IPS-18a (cell line): Measurements from ENCODE around the gene STK32B.

ENCODE experiments used
- H3K27ac ChIP-seq: one replicate; pipeline ENCODE4 v1.5.1; 2013; ENCODE audit warnings: low read length
- H3K27me3 ChIP-seq: one replicate; pipeline ENCODE4 v1.6.1; 2013; ENCODE audit warnings: mild to moderate bottlenecking, low read length; ENCODE audit not compliant: control insufficient read depth, insufficient read depth
- H3K36me3 ChIP-seq: one replicate; pipeline ENCODE4 v1.6.1; 2013; ENCODE audit warnings: low read depth, low read length; ENCODE audit not compliant: control insufficient read depth
- H3K4me1 ChIP-seq: one replicate; pipeline ENCODE4 v1.6.1; 2013; ENCODE audit warnings: low read depth, low read length; ENCODE audit not compliant: control insufficient read depth
- H3K4me3 ChIP-seq: one replicate; pipeline ENCODE4 v1.5.1; 2013; ENCODE audit warnings: low read length
- H3K9ac ChIP-seq: one replicate; pipeline ENCODE4 v1.6.1; 2013; ENCODE audit warnings: mild to moderate bottlenecking, low read length, moderate library complexity
- H3K9me3 ChIP-seq: one replicate; pipeline ENCODE4 v1.6.1; 2013; ENCODE audit warnings: low read depth, low read length; ENCODE audit not compliant: control insufficient read depth

Gene STK32B

DNA sequence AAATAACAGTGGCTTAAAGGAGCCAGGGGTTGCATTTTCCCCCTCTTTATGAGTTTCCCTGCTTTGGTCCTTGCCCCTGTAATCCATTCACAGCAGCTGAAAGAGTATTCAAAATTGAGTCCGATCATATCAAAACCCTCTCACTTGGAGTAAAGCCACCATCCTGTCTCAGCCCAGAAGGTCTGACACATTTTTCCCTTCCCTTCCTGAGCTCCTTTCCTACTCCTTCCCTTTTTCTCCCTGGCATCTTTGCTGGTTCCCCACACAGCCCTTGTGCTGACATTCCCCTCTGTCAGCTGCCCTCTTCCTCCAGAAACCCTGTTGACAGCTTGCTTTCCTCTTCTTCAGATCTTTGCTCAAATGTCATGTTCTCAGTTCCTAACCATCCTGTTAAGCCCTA is 361.5 kb downstream of the STK32B start:
- Histone ChIP-seq H3K4me3 (no peak overlapping the region), H3K4me1 (no peaks in the 10 kb centered on the region), H3K27me3 (no peaks in the 10 kb centered on the region)

DNA sequence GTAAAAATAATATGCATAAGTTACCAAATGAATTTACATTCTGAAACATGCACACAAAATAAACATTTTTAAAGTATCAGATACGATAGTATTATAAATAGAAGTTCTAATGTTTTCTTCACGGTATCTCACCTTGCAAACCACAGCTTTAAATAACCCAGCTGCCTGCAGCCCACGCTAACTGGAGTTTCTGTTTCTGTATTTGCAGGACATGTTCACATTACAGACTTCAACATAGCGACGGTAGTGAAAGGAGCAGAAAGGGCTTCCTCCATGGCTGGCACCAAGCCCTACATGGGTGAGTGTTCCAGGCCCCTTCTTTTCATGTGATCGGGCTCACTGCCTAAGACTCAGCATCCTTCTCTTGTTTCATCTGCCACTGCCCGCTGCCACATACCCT is 365.4 kb downstream of the STK32B start:
- H3K27ac ChIP-seq = no peak overlapping the region
- H3K4me1 ChIP-seq = no peaks in the 10 kb centered on the region
- H3K9ac ChIP-seq = no peak overlapping the region
- no peaks in the 10 kb centered on the region for H3K36me3 ChIP-seq
- H3K27me3 ChIP-seq = no peaks in the 10 kb centered on the region
- no peaks in the 10 kb centered on the region for H3K9me3 ChIP-seq
- no peak overlapping the region for H3K4me3 ChIP-seq

More for the DNA sequence above, 361.5 kb downstream of the STK32B start:
- H3K27ac ChIP-seq = no peak overlapping the region
- H3K36me3 ChIP-seq = no peaks in the 10 kb centered on the region
- no peaks in the 10 kb centered on the region for H3K9me3 ChIP-seq
- no peak overlapping the region for H3K9ac ChIP-seq

DNA sequence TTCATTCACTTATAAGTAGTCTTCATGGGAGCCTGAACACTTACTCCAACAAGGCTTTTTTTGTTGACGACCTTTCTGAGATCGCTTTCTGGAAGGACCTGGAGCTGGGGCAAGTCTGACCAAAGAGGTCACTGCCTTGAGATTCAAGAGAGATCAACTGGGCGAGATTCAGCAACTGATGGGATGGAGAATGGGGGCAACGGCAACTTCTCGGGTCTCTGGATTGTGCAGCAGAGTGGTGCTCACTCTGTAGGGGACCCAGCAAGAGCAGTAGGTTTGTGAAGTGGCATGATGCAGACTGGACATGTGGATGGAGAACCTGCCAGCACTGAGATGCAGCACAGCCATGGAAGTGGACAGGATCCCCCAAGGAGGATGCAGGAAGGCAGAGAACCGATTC is 369.0 kb downstream of the STK32B start:
- Histone ChIP-seq H3K27ac (no peak overlapping the region), H3K36me3 (no peaks in the 10 kb centered on the region), H3K9me3 (no peaks in the 10 kb centered on the region), H3K27me3 (no peaks in the 10 kb centered on the region), H3K4me3 (no peak overlapping the region), H3K9ac (no peak overlapping the region), H3K4me1 (no peaks in the 10 kb centered on the region)

DNA sequence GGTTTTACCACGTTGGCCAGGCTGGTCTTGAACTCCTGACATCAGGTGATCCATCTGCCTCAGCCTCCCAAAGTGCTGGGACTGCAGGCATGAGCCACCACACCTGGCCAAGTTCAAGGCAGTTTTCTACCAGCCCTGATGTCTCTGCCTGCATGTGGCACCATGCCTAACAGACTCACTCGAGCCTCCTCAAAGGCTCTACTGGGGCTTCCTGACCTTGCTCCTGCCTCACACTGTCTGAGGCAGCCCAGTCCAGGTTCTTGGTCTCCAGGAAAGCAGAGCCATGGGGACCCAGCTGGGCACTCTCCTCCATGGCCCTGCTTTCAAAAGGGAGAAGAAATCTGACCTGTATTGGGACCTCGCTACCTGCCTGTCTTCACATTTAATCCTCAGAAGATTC is 370.1 kb downstream of the STK32B start:
- H3K36me3 ChIP-seq = no peaks in the 10 kb centered on the region
- H3K4me3 ChIP-seq = no peak overlapping the region
- no peaks in the 10 kb centered on the region for H3K4me1 ChIP-seq
- no peaks in the 10 kb centered on the region for H3K9me3 ChIP-seq
- no peaks in the 10 kb centered on the region for H3K27me3 ChIP-seq
- H3K27ac ChIP-seq = no peak overlapping the region
- no peak overlapping the region for H3K9ac ChIP-seq

DNA sequence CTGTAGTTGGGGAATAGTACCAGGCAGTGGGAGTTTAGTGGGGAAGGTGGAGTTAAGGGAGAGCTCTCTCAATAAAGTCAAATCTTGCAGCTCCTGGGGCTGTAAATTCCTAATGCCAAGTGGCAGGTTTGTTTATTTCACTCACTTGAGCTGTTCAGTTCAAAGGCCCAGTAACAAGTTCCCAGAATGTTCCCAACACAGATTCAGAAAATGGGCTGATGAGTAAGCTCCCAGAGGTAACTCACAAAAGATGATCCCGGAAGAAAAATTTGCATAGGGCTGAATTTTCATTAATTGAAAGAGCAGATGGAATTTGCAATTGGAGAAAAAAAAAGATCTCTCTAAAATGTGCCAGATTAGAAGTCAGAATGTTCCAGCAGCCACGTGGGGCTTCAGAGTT is 370.9 kb downstream of the STK32B start:
- H3K9ac ChIP-seq = no peak overlapping the region
- H3K27me3 ChIP-seq = no peaks in the 10 kb centered on the region
- no peaks in the 10 kb centered on the region for H3K36me3 ChIP-seq
- H3K4me1 ChIP-seq = no peaks in the 10 kb centered on the region
- H3K27ac ChIP-seq = no peak overlapping the region
- H3K9me3 ChIP-seq = no peaks in the 10 kb centered on the region
- no peak overlapping the region for H3K4me3 ChIP-seq

DNA sequence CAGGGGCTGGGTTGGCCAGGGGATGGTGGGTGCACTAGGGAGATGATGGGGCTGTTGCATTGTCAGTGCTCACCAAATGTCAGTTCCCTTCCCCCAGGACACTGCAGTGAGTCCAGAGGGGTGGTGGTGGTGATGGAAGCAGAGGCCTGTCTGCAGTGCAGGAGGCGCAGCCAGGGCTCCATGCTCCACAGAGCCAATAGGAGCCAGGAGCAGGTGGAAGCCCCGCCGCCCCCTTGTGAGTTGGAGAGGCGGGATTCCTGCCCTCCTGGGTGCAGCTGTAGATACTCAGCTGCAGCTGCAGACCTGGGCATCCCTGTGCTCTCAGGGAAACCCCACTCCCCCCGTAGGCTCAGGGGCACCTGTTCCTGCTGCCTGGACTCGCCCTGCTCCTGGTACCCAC is 372.4 kb downstream of the STK32B start:
- Histone ChIP-seq H3K36me3 (no peaks in the 10 kb centered on the region), H3K27me3 (no peaks in the 10 kb centered on the region), H3K4me1 (no peaks in the 10 kb centered on the region), H3K9me3 (no peaks in the 10 kb centered on the region), H3K27ac (no peak overlapping the region), H3K4me3 (no peak overlapping the region), H3K9ac (no peak overlapping the region)

DNA sequence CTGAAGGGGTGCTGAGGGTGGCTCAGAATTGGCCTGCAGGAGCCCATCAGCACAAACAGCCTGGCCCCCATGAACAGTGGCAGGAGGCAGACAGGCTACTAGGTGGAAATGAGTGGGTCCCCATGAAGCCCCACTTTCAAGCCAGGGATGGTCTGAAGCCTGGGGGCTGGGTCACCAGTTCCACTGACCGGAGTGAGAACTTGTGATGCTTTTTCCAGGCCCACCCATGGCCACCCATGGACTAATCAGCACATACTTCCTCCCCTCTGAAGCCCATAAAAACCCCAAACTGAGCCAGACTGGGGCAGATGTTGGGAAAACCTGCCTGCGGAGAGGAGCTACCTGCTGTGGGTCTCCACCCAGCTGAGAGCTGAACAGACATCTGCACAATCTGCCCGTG is 372.9 kb downstream of the STK32B start:
- Histone ChIP-seq H3K36me3 (no peaks in the 10 kb centered on the region), H3K4me3 (no peak overlapping the region), H3K9me3 (no peaks in the 10 kb centered on the region), H3K27me3 (no peaks in the 10 kb centered on the region), H3K4me1 (no peaks in the 10 kb centered on the region), H3K9ac (no peak overlapping the region), H3K27ac (no peak overlapping the region)

DNA sequence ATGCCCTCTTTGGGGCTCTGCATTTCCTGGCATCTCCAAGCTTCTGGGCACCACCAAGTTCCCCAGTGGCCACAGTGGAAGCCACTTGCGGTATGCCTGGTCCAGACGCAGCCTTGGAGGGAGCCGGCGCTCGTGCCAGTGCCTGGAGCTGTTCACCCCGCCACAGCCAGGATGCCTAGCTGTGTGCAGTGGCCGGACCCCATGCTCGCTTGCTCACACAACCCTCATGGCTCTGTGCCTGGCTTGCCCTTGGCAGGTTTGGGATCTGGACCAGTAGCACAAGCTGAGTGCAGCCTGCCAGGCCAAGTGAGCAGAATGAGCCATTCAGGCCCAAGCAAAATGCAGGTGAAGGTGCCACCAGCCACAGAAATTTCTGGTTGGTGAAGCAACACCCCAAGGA is 373.6 kb downstream of the STK32B start:
- Histone ChIP-seq H3K9me3 (no peaks in the 10 kb centered on the region), H3K27ac (no peak overlapping the region), H3K4me1 (no peaks in the 10 kb centered on the region), H3K27me3 (no peaks in the 10 kb centered on the region), H3K36me3 (no peaks in the 10 kb centered on the region), H3K9ac (no peak overlapping the region), H3K4me3 (no peak overlapping the region)

DNA sequence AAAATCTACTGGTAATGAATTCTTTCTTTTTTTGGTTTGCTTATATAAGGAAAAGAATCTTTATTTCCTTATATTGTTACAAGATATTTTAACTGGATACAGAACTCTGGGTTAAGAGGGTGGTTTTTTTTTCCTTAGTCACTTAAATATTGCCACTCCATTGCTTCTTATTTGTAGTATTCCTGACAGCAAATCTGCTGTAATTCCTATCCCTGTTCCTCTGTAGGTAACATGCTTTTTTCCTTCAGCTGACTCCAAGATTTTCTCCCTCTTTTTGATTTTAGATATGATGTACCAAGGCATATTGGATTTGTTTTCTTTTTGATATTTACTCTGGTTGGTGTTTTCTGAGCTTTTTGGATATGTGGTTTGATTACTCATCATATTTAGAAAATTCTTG is 378.5 kb downstream of the STK32B start:
- no peaks in the 10 kb centered on the region for H3K4me1 ChIP-seq
- no peak overlapping the region for H3K27ac ChIP-seq
- no peaks in the 10 kb centered on the region for H3K27me3 ChIP-seq
- H3K36me3 ChIP-seq = no peaks in the 10 kb centered on the region
- no peaks in the 10 kb centered on the region for H3K9me3 ChIP-seq
- no peak overlapping the region for H3K9ac ChIP-seq
- no peak overlapping the region for H3K4me3 ChIP-seq

DNA sequence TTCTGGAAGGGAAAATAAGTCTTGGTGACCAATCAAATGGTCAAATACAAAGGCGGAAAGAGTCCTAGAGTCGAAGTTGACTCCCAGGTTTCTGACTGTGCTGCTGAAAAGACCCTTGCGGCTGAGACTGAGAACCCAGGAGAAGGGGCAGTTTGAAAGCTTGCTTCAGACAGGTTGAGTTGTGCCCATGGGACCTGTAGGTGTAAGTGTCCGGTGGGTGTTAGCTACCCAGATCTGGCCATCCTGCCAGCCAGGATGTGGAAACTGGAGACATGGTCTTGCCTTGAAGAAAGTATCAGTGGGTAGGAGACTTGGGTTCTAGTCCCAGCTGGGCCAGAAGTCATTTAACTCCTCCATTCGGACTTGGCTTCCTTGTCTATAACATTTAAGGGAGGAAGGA is 381.9 kb downstream of the STK32B start:
- H3K36me3 ChIP-seq = no peaks in the 10 kb centered on the region
- H3K27me3 ChIP-seq = no peaks in the 10 kb centered on the region
- H3K4me3 ChIP-seq = no peak overlapping the region
- H3K9ac ChIP-seq = no peak overlapping the region
- no peaks in the 10 kb centered on the region for H3K9me3 ChIP-seq
- H3K4me1 ChIP-seq = no peaks in the 10 kb centered on the region
- no peak overlapping the region for H3K27ac ChIP-seq

DNA sequence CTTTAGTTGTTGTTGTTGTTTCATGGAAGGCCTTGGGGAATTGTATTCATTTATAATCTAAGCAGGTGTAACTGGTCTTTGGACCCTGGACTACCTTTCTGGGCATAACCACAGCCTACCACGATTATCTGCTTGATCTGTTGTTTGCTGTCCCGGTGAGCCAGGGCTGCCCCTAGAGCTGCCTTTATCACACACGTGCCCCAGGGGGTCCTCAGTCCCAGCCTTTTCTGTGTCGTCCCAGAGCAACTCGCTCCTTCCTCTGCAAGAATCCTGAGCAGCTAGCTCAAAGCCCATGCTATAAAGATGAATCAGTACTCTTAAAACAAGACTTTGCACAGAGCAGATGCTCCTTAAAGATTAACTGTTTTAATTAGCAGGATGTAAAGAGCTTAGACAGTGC is 383.9 kb downstream of the STK32B start:
- H3K4me1 ChIP-seq = no peaks in the 10 kb centered on the region
- H3K9me3 ChIP-seq = no peaks in the 10 kb centered on the region
- H3K9ac ChIP-seq = no peak overlapping the region
- H3K36me3 ChIP-seq = no peaks in the 10 kb centered on the region
- H3K27ac ChIP-seq = no peak overlapping the region
- H3K27me3 ChIP-seq = no peaks in the 10 kb centered on the region
- no peak overlapping the region for H3K4me3 ChIP-seq

DNA sequence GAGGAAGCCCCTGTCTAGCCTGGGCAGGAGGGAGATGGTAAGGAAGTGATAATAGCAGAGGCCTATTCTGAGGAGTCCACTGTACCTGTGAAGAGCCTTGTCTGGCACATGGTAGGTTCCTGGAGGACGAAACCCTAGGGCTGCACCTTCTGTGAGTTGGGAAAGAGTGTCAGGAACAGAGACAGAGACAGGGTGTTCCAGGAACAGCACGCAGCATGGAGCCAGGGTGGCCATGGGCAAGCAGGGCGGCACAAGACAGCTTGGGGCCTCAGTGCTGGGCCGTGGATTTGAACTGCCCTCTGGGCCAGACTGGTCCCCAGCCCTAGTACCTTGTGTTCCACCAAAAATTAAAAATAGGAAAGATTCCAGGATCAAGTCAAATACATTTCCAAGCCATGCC is 384.5 kb downstream of the STK32B start:
- no peak overlapping the region for H3K27ac ChIP-seq
- H3K4me3 ChIP-seq = no peak overlapping the region
- no peak overlapping the region for H3K9ac ChIP-seq
- no peaks in the 10 kb centered on the region for H3K9me3 ChIP-seq
- no peaks in the 10 kb centered on the region for H3K27me3 ChIP-seq
- no peaks in the 10 kb centered on the region for H3K36me3 ChIP-seq
- H3K4me1 ChIP-seq = no peaks in the 10 kb centered on the region
